Colonic mucosa (tissue), 4 donors: ENCODE measurements around the gene TMEM196. TPM values are rescaled to one million over a fixed set of nuclear protein-coding genes. Genes with fewer than 3 reads are reported as not detected.

Source experiments
- DNase-seq: peaks from one replicate; pipeline ENCODE4 v3.0.0-alpha.2; 2020
- H3K27ac ChIP-seq: fragments of 200-600 bp; one replicate; pipeline ENCODE4 v1.8.0; 2021
- H3K27me3 ChIP-seq: fragments of 200-600 bp; one replicate; pipeline ENCODE4 v1.8.0; 2021
- H3K36me3 ChIP-seq: fragments of 200-600 bp; one replicate; pipeline ENCODE4 v1.8.0; 2021
- H3K4me1 ChIP-seq: fragments of 200-600 bp; one replicate; pipeline ENCODE4 v1.8.0; 2021; ENCODE audit warnings: mild to moderate bottlenecking
- H3K4me3 ChIP-seq: fragments of 200-600 bp; one replicate; pipeline ENCODE4 v1.8.0; 2021
- H3K9ac ChIP-seq, 2 donors: one replicate each; pipeline ENCODE4 v1.7.0; 2013; ENCODE audit warnings: control low read depth in 2 of 2, low read depth in 2 of 2, low read length in 2 of 2
- H3K9me3 ChIP-seq: fragments of 200-600 bp; one replicate; pipeline ENCODE4 v1.8.0; 2021
- CTCF ChIP-seq: fragments of 200-600 bp; IDR thresholded peaks from one replicate; pipeline ENCODE4 v1.8.0; 2022; ENCODE audit warnings: antibody characterized with exemption, mild to moderate bottlenecking
- intact Hi-C: fragments of 100-400 bp; cut with DNase I; formaldehyde crosslinking; loops from one replicate; pipeline ENCODE4 v1.14.1; 2022
- total RNA-seq, 2 donors: library from RNA; stranded (reverse); fragmentation: NEBNext Ultra II Directional in 1 of 2; extraction: Animal tissue kit (Norgen Biotek cat#: 25700) in 1 of 2; gene quantifications; one replicate each; pipeline ENCODE4 v1.2.1, GENCODE V29; 2021
- donor health status: healthy.
- donor health status: DM: no; HTN: no; CAD: no.
- donor health status: DM: no; HTN: no; CAD: no.

The TMEM196 gene
- total RNA-seq, 2 donors from 2014 or later = not detected

DNA sequence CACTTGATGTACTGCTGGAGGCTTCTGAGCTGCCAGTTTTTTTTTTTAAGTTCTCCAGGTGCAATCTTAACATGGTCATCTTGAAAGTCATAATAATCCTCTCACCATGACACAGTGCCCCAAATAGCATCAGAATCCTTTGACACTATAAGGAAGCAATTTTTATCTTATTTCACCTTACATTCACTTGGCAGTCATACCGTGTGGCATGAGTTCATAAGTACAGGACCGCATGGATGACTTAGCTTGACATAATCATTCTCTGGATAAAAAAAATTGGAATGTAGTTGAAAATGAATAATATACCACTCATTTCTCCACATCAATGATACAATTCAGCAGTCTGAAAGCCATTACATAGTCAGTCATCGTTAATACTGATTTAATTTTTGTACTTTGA lies 25.6 kb upstream of the TMEM196 start:
- Histone ChIP-seq H3K27me3 (no peaks in the 10 kb centered on the region), H3K4me3 (no peak overlapping the region), H3K4me1 (no peaks in the 10 kb centered on the region), H3K27ac (no peak overlapping the region), H3K9ac (no peak overlapping the region), H3K36me3 (no peaks in the 10 kb centered on the region), H3K9me3 (no peaks in the 10 kb centered on the region)
- intact Hi-C loops = no loop called here
- TF ChIP-seq CTCF = no peak
- no peak for DNase-seq

- Histone ChIP-seq H3K4me3 (no peak overlapping the region), H3K27me3 (no peaks in the 10 kb centered on the region), H3K27ac (no peak overlapping the region), H3K36me3 (no peaks in the 10 kb centered on the region), H3K9ac (no peak overlapping the region), H3K9me3 (no peaks in the 10 kb centered on the region), H3K4me1 (no peaks in the 10 kb centered on the region)
- no peak for TF ChIP-seq CTCF
- intact Hi-C loops = no loop called here
- no peak for DNase-seq
These were observed 10.1 kb upstream of the TMEM196 start for GRCh38 chr7:19783541-19783940.

GRCh38 chr7:19776981-19777380 lies 3.6 kb upstream of the TMEM196 start:
- no peak overlapping the region for H3K9ac ChIP-seq

DNA sequence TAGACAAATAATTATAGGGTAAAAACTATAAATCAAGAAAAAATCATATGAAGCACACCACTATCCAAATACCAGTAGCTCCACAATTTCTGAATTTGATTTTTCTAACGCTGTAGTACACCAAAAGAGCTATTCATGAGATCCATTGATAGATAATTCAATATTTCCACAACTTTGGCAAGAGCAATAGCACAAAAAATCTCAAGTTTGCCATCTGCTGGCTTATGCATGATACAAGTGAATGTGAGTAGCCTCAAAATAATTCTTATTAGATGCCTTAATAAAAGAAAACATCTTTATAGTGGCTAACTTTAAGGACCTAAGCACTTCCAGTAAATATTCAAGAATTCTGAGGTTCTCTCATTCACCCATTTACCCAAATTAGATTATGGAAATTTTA lies 2.2 kb upstream of the TMEM196 start:
- no peaks in the 10 kb centered on the region for H3K4me1 ChIP-seq
- peaks cover 10% of the 10 kb centered on the region for H3K27me3 ChIP-seq
- no peak for TF ChIP-seq CTCF
- no peak overlapping the region for H3K27ac ChIP-seq
- intact Hi-C loops = no loop called here
- no peaks in the 10 kb centered on the region for H3K9me3 ChIP-seq
- H3K36me3 ChIP-seq = no peaks in the 10 kb centered on the region
- no peak overlapping the region for H3K9ac ChIP-seq
- no peak for DNase-seq
- no peak overlapping the region for H3K4me3 ChIP-seq

More at GRCh38 chr7:19776981-19777380, 3.6 kb upstream of the TMEM196 start:
- Histone ChIP-seq H3K27ac (no peak overlapping the region), H3K4me1 (no peaks in the 10 kb centered on the region), H3K27me3 (peaks cover 10% of the 10 kb centered on the region), H3K36me3 (no peaks in the 10 kb centered on the region), H3K9me3 (no peaks in the 10 kb centered on the region), H3K4me3 (no peak overlapping the region)
- intact Hi-C loops = no loop called here
- no peak for TF ChIP-seq CTCF
- no peak for DNase-seq

GRCh38 chr7:19772306-19772705 lies 1.1 kb downstream of the TMEM196 start:
- Histone ChIP-seq H3K9me3 (no peaks in the 10 kb centered on the region), H3K27me3 (peaks cover 10% of the 10 kb centered on the region), H3K4me1 (no peaks in the 10 kb centered on the region), H3K36me3 (no peaks in the 10 kb centered on the region), H3K27ac (no peak overlapping the region), H3K9ac (no peak overlapping the region), H3K4me3 (no peak overlapping the region)
- intact Hi-C loops = no loop called here
- no peak for DNase-seq
- no peak for TF ChIP-seq CTCF

- TF ChIP-seq CTCF = no peak
- no peaks in the 10 kb centered on the region for H3K36me3 ChIP-seq
- DNase-seq = no peak
- no peak overlapping the region for H3K27ac ChIP-seq
- H3K4me3 ChIP-seq = no peak overlapping the region
- H3K27me3 ChIP-seq = no peaks in the 10 kb centered on the region
- intact Hi-C loops = no loop called here
- no peaks in the 10 kb centered on the region for H3K4me1 ChIP-seq
- H3K9me3 ChIP-seq = no peaks in the 10 kb centered on the region
- no peak overlapping the region for H3K9ac ChIP-seq
These were observed 10.8 kb downstream of the TMEM196 start for GRCh38 chr7:19762631-19763030.
